NCI-H128 (cell line): ENCODE data around the gene PSMA6.
"Not testable (repeated sequence)": the region's sequence is repeated elsewhere in the genome, so short reads cannot be mapped to it uniquely, and the experiment has no call there.

Experiments
- DNase-seq: peaks from one replicate; lab custom pipeline; 2025; ENCODE audit not compliant: unreplicated experiment; lab: John Stamatoyannopoulos, UW

PSMA6 gene

DNA sequence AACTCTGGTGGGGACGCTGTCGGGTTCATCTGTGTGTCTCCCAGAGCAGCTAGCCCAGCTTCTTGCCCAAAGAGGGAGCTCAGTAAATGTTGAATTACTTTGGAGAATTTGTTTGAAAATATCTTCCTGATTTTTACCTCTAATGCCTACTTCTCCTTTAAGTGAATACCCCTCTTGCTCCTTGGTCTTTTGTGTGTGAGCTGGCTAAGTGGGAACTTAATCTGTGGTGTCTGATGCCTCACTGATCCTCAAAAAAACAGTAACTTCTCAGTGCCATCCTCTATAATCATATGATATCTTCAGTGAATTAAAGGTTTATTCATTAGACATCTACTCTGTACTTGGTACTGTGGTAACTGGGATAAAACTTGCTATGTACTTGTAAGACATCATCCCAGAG, 7.7 kb upstream of the PSMA6 start:
- DNase-seq, result no peak

DNA sequence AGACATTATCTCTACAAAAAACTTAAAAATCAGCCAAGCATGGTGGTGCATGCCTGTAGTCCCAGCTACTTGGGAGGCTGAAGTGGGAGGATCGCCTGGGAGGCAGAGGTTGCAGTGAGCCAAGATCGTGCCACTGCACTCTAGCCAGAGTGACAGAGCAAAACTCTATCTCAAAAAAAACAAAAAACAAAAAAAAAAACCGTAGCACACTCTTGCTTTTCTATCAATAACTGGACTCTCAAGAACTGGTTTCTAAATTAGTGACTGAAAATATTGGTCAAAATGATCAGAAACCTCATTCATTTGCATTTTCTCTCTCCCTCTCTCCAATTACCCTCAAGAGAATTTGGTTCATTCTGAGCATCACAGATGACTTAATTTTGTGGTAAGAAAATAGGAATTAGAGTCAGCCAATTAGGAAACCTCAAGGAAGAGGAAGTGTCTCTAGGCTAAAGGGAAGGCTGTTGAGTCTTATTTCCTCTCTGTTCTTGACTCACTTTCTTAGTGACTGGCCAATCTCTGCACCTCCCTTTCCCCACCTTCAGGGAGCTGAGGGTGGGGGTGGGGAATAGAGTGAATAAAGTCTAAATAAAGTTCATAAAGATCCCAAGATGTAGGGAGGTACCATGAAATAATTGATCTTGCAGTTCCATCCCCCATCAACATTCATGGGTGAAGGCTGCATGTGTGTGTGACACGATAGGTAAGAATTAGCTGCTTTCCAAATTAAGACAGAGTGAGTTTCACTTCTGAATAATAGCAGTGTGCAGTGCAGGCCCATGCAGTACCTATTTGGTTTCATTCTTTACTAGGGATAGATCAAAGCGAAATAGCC, 6.8 kb upstream of the PSMA6 start:
- DNase-seq, result no peak

DNA sequence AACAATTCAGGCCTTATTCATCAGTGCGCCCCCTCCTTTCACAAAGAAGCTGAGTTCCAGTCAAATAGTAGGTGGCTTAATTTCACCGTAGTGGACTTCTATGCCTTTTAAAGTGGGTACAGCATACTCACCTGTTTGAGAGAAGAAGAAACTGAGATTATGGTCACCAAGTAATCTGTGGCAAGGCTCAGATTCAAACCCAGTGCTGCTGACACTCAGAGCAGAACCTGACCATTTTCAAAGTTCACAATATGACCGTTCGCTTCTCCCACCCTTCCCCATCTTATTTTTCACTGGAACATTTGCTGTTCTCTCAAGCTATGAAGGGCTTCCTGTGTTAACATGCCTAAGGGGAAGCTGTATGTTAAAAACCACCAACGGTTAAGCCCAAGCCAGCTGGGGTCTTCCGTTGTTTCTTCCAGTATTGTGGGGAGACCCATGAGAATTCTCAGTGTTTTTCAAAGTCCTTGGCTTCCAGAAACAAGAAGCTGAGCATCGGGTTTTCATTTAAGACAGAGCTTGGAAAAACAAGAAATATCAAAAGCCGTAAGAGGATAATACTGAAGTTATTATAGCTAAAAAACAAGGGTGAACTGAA, 6.1 kb upstream of the PSMA6 start:
- DNase-seq, result no peak

DNA sequence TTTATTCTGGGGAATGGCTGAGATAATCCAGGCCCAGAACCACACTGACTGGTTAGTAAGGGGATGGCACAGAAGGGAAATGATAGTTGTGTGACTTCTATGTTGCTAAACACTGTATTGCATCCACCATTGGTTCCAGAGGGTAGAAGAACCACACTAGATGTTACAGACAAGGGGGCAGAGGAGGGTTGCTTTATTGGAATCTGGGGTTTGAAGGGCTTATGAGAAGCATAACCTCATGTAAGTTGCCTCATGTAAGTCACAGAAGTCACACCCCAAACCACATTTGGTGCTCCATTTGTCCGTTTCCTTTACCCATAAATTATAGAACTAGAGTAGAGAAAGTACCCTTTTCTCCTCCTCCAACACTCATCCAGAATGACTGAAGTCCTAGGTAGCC, 5.5 kb upstream of the PSMA6 start:
- no peak for DNase-seq

DNA sequence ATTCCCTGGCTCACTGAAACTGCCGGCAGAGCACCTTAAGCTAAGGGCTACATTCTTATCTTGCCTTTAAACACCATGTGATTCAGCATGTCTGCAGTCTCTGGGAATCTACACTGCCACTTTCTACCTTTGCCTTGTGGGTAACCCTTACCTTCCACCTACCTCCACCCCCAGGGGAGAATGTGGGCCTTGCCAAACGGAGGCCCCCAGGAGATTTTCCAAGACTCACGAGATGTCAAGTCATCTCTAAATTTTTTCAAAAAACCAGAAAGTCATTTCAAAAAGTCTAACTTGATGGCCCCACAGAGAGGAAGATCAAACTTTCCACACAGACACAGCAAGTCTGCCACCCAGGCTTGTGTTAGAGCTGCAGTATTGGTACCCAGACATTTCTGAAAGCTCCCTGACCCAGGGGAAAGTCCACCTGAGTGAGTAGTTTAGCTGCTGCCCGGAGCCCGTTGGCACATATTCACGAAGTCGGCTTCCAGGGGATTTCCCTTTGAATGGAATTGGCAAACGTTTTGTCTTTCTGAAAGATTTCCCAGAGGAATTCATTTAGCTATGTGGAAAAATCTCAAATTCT, 4.7 kb upstream of the PSMA6 start:
- DNase-seq, result no peak

DNA sequence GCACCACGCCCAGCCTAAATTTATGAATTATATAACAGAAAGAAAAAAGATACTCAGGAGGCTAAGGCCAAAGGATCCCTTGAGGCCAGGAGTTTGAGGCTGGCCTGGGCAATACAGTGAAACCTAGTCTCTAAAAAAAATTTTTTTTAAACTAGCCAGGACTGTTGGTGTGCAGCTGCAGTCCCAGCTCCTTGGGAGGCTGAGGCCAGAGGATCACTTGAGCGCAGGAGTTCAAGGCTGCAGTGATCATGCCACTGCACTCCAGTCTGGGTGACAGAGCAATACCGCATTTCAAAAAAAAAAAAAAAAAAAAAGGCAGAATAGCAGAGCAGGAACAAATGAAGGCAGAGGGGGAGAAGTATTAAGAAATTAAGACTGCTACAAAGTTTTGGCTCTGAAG, 2.6 kb upstream of the PSMA6 start:
- no peak for DNase-seq

DNA sequence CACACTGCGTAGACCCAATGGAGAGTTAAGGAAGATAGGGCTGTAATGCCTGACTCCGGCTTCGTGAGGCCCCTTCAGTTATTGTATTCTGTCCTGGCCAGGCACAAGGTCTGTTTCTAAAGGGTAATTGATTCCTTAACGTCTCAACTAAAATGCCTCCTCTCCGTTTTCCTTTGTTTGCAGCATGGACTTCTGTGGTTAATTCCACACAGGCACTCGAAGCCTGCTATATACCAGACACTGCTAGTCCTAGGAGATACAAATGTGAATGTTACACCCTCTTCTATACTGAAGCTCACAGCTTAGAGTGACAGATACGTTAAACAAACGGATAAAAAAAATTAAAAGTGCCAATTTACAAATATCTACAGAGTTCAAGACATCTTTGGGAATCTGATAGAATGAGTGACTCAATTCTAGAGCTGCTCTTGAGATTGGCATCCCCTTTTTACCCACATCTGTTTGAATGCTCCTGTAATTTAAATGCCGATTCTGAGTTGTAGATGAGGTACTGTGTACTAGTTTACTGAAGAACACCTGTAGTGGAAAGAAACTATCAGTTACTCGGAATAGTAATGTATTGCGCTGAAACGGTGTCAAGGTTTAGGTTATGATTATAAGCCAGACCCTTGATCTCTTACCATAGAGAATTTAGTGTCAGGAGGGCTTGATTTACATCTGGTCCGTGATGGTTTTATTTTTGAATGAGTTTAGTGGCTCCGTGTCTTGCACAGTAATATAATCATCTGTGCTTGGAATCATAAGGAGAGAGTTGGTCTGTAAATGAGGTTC, 784 bp downstream of the PSMA6 start:
- DNase-seq, result no peak

DNA sequence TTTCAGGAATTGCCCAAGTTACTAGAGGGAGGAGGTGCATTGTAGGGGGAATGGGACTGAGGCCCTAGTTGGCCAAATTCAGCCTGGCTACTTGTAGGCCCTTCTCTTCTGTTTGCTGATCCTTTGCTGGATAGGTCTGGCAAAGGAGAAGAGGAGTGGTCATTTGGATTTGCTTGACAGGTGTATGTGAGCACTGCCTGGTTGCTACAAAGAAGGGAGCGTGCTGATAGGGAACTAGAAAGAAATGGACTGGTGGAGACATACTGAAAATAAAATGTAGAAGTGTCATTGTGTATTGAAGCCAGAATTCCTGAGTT, 3.6 kb downstream of the PSMA6 start:
- DNase-seq, result no peak

DNA sequence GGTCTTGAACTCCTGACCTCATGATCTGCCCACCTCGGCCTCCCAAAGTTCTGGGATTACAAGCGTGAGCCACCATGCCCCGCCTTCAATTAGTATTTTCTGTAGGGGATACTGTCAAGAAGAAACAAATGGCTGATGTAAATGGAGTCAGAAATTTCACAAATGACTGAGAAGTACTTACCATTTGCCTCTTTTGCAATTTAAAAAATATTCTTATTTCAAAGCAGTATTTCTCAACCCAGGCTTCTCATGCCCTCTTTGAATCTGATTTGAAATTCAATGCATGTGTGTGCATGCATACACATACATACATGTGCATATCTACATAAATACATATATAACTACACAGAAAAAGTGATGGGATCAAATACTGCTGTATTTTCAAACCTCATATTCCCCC, 4.4 kb downstream of the PSMA6 start:
- DNase-seq, result no peak

DNA sequence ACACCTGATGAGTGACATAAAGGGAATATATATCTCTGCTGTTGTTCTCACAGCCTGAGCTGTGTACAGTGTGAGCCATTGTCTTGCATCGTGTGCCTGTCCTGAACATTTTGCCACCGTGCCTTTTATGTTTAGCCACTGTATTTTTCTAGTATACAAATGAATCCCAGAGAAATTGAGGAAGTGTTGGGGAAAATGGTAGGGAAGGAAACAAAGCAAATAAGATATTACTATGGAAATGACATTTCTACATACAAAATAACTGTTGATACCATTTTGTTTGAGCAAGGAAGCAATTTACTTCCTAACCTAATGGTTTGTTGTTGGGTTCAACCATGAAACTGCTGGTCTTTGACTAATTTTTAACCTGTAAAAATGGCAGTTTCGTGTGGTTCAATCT, 5.5 kb downstream of the PSMA6 start:
- no peak for DNase-seq

DNA sequence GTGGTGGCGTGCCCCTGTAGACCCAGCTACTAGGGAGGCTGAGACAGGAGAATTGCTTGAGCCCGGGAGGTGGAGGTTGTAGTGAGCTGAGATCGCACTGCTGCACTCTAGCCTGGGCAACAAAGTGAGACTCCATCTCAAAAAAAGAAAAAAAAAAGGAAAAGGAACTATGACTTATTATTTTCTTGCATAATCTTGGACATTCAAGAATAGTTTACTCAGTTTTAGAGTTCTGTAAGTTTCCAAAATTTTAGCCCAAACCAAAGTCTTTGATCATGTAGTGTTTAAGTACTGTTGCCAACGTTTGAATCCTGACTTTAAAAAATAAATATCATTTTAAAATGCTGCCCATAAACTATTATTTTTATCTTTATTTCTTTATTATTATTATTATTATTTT, 6.2 kb downstream of the PSMA6 start:
- no peak for DNase-seq

DNA sequence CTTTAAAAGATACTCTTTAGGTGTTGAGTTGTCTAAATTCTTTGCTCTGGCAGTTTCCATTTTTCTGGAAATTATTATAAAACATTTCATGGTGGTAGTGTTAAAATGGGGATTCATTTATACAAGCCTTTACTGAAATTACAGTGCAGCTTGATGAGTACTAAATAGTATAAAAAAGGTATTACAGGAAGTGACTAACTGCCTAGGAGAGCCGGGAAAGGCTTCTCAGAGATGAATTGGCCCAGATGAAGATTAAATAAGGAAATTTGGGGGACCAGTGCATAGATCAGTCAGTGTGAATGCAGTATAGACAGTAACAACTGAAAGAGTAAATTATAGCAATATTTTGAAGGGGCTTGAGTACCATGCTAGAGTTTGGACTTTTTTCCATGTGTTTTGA, 7.5 kb downstream of the PSMA6 start:
- DNase-seq, result no peak

DNA sequence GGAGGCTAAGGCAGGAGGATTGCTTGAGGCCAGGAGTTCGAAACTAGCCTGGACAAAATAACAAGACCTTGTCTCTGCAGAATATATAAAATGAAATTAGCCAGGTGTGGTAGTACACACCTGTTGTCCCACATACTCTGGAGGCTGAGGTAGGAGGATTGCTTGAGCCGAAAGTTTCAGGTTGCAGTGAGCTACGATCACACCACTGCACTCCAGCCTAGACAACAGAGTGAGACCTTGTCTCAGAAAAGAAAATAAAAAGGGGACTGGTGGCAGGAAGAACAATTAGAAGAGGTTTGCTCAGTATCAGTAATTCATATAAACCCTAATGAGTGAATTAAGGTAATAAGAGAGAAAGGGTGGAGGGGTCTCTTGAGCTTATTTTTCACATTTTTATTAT, 8.0 kb downstream of the PSMA6 start:
- no peak for DNase-seq

DNA sequence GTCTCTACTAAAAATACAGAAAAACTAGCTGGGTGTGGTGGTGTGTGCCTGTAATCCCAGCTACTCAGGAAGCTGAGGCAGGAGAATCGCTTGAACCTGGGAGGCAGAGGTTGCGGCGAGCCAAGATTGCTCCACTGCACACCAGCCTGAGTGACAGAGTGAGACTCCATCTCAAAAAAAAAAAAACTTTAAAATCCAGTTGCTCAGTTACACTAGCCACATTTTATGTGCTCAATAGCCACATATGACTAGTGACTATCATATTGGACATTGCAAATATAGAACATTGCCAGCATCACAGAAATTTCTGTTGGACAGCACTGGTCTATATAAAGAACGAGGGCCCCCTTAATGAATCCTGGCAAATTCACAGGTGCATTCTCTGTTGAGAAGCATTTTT, 9.2 kb downstream of the PSMA6 start:
- not testable (repeated sequence) for DNase-seq

DNA sequence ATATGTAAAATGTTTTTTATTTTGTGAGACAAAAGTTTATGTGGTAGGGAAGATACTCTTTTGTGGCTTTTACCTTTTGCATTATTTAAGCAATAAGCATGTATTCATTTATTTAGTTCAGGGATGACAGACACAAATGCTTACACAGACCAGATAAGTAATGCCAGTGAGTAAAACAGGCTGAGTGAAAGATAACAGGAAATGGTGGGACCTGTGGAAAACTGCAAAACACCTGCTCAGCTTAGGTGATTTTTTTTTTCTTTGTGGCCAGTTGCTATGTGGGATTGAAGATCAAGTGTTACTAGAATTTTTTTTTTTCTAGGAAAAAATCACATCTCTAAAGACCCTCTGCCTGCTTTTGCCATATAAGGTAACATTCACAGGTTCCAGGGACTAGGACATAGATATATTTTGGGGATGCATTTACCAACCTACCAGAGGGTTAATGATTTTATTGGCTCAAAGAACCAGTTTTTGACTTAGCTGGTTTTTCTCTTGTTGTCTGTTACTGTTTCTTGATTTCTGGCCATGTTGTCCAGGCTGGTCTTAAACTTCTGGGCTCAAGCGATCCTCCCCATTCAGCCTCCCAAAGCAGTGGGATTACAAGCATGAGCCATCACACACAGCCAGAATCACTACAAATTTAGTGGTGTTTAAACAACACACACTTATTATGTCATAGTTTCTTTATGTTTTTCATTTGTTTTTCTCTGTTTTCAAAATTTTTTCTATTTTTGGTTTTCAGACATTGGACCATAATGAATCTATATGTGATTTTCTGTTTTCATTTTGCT, 9.8 kb downstream of the PSMA6 start:
- DNase-seq, result no peak

DNA sequence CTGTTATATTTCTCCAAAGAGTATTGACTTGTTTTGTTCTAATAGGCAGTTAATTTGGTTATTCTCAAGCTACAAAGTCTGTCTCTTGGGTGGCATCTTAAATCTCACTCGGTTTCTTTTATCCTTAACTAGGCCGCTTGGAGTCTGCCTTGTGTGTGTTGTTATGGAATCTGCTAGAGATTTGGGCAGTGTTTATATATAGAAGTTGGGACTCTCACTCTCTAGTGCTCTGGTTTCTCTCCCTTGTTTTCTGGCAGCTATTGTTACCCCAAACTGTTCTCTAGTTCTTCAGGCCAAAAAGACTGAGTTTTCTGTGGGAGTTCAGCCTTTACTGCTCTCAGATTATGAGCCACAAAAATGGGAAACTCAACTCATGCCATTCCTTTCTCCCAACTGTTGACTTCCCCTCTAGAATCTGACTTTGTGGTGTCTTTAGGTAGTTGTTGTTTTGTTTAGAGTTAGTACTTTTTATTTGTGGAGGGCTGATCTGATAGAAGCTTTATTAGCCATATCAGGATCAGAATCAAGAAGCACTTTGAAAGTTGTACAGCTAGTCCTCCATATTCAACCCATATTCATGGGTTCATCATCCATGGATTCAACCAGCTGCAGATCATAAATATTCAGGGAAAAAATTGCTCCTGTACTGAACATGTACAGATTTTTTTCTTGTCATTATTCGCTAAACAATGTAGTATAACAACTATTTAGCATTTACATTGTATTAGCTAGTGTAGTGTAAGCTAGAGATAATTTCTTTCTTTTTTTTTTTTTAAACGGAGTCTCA, 11.2 kb downstream of the PSMA6 start:
- no peak for DNase-seq

DNA sequence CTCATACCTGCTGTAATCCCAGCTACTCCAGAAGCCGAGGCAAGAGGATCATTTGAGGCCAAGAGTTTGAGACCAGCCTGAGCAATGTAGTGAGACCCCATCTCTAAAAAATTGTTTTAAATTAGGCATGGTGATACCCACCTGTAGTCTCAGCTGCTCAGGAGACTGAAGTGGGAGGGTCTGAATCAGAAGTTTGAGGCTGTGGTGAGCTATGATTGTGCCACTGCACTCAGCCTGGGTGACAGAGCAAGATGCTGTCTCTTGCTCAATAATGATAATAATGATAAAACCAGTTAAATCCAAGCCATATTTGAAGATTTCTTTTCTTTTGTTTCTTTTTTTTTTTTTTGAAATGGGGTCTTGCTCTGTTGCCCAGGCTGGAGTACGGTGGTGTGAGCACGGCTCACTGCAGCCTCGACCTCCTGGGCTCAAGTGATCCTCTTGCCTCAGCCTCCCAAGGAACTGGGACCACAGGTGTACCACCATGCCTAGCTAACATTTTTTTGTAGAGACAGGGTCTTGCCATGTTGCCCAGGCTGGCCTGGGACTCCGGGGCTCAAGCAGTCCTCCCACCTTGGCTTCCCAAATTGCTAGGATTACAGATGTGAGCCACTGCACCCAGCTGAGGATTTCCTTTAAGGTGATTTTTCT, 12.8 kb downstream of the PSMA6 start:
- DNase-seq, result no peak

DNA sequence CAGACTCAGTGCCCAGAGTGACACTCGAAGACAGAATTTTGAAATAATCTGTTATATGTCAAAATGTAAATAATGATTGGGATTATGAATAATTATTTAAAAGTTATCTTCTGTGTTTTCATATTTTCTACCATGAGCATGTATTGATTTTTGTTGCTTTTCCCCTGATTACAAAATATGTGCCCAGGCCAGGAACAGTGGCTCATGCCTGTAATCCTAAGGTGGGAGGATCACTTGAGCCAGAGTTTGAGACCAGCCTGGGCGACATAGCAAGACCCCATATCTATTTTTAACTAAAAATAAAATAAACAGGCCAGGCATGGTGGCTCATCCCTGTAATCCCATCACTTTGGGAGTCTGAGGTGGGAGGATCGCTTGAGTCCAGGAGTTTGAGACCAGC, 13.5 kb downstream of the PSMA6 start:
- no peak for DNase-seq

DNA sequence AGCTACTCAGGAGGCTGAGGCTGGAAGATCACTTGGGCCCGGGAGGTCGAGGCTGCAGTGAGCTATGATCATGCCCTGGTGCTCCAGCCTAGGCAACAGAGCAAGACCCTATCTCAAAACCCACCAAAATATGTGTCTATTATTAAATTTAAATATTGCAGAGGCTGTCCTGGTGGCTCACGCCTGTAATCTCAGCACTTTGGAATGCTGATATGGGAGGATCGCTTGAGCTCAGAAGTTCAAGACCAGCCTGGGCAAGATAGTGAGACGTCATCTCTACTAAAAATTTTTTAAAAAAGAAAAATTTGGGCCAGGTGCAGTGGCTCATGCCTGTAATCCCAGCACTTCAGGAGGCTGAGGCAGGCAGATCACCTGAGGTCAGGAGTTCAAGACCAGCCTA, 13.9 kb downstream of the PSMA6 start:
- DNase-seq, result no peak

DNA sequence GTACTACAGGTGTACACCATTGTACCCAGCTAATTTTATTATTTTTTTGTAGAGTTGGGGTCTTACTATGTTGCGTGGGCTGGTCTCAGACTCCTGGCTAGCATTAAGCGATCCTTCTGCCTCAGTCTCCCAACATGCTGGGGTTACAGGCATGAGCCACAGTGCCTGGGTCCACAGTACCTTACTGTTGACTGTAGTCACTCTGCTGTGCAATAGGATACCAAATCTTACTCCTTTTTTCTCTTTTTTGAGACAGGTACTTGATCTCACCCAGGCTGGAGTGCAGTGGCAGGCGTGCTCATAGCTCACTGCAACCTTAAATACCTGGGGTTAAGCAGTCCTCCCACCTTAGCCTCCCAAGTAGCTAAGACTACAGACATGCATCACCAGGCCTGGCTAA, 25.6 kb downstream of the PSMA6 start:
- no peak for DNase-seq
